HEK293 (cell line): ENCODE measurements around the gene TMED7.

Source experiments
- CTCF ChIP-seq: fragments of 450-650 bp; formaldehyde crosslinking; IDR thresholded peaks from 2 replicates; pipeline ENCODE4 v1.5.1; 2016; ENCODE audit warnings: missing biosample characterization, missing genetic modification characterization
- KLF1 ChIP-seq: fragments of 450-650 bp; formaldehyde crosslinking; IDR thresholded peaks from 2 replicates; pipeline ENCODE4 v1.5.1; 2016; ENCODE audit warnings: missing biosample characterization, missing genetic modification characterization
- REST ChIP-seq: fragments of 450-650 bp; formaldehyde crosslinking; IDR thresholded peaks from 2 replicates; pipeline ENCODE4 v1.5.1; 2016; ENCODE audit warnings: missing biosample characterization, missing genetic modification characterization
- ZBTB10 ChIP-seq: fragments of 450-650 bp; formaldehyde crosslinking; IDR thresholded peaks from 2 replicates; pipeline ENCODE4 v1.5.1; 2016; ENCODE audit warnings: missing biosample characterization, missing genetic modification characterization
- ZFP41 ChIP-seq: fragments of 450-650 bp; formaldehyde crosslinking; IDR thresholded peaks from 2 replicates; pipeline ENCODE4 v1.5.1; 2016; ENCODE audit warnings: missing biosample characterization, missing genetic modification characterization, borderline replicate concordance
- ZIC2 ChIP-seq: fragments of 450-650 bp; formaldehyde crosslinking; IDR thresholded peaks from 2 replicates; pipeline ENCODE4 v1.5.1; 2016; ENCODE audit warnings: missing biosample characterization, missing genetic modification characterization
- ZNF121 ChIP-seq: fragments of 450-650 bp; formaldehyde crosslinking; IDR thresholded peaks from 2 replicates; pipeline ENCODE4 v1.5.1; 2016; ENCODE audit warnings: missing biosample characterization, missing genetic modification characterization
- ZNF354C ChIP-seq: fragments of 450-650 bp; formaldehyde crosslinking; IDR thresholded peaks from 2 replicates; pipeline ENCODE4 v1.5.1; 2016; ENCODE audit warnings: missing biosample characterization, missing genetic modification characterization, low read depth, borderline replicate concordance
- ZNF660 ChIP-seq: fragments of 450-650 bp; IDR thresholded peaks from 2 replicates; pipeline ENCODE4 v1.5.1; 2018; ENCODE audit warnings: missing biosample characterization, mild to moderate bottlenecking, missing genetic modification characterization
- ZNF776 ChIP-seq: fragments of 450-650 bp; formaldehyde crosslinking; IDR thresholded peaks from 2 replicates; pipeline ENCODE4 v1.5.0; 2017; ENCODE audit warnings: missing biosample characterization, missing genetic modification characterization, borderline replicate concordance

GRCh38 chr5:115657125-115657880 is 31.5 kb upstream of the TMED7 start:
- TF ChIP-seq REST (tag by site-specific recombination), result no peak
- TF ChIP-seq ZBTB10 (tag by site-specific recombination), result no peak
- no peak for TF ChIP-seq CTCF (tag by site-specific recombination)
- TF ChIP-seq ZNF660 (tag by site-specific recombination), result no peak
- TF ChIP-seq ZFP41, result no peak
- TF ChIP-seq ZNF776 (tag by site-specific recombination), result no peak
- no peak for TF ChIP-seq ZIC2 (tag by site-specific recombination)
- no peak for TF ChIP-seq KLF1 (tag by site-specific recombination)
- TF ChIP-seq ZNF354C (tag by site-specific recombination), result no peak
- no peak for TF ChIP-seq ZNF121 (tag by site-specific recombination)
